VCaP (cell line): Measurements from ENCODE around the gene TCN2.

ENCODE experiments used
- H3K27ac ChIP-seq: fragments of 450-650 bp; 2 replicates; pipeline ENCODE4 v1.5.1; 2017
- TF ChIP-seq, protein P1 (sequence below): fragments of 450-650 bp; conservative IDR thresholded peaks from 2 replicates; pipeline ENCODE4 v1.5.1; 2017; ENCODE audit warnings: mild to moderate bottlenecking, moderate library complexity

The TCN2 gene

DNA sequence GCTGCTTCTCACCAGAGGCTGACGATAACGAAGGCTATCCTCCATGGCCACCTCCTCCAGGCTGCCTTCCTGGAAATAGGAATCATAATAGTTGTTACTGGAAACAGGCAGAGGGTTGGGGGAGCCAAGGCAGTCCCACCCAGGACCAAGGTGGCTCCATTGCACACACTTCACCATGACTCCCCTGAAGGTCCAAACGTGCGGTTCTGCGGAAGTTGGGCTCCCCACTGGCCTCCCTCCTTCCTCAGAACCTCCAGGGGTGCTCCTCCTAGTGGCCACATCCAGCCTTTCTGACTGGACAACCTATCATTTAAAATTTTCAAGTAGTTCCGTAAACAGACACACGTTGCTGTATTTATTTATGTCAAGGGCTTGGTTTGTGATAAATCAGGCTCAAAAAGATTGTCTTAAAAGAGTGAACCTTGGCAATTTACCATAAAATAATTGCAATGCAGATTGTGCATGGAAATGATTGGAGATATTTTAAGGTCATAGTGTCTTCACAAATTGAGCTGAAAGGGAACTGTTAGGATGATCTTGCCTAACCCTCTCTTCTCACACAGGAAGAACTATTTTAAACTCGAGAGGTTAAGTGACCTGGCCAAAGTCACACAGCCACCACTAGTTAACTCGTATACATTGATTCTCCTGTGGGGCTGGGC lies 1.4 kb upstream of the TCN2 start:
- peak overlapping the region; percentile 72; the same call in 1 of the 2 replicates for H3K27ac ChIP-seq
- TF ChIP-seq, protein P1, sequence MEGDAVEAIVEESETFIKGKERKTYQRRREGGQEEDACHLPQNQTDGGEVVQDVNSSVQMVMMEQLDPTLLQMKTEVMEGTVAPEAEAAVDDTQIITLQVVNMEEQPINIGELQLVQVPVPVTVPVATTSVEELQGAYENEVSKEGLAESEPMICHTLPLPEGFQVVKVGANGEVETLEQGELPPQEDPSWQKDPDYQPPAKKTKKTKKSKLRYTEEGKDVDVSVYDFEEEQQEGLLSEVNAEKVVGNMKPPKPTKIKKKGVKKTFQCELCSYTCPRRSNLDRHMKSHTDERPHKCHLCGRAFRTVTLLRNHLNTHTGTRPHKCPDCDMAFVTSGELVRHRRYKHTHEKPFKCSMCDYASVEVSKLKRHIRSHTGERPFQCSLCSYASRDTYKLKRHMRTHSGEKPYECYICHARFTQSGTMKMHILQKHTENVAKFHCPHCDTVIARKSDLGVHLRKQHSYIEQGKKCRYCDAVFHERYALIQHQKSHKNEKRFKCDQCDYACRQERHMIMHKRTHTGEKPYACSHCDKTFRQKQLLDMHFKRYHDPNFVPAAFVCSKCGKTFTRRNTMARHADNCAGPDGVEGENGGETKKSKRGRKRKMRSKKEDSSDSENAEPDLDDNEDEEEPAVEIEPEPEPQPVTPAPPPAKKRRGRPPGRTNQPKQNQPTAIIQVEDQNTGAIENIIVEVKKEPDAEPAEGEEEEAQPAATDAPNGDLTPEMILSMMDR: peak; percentile 81

DNA sequence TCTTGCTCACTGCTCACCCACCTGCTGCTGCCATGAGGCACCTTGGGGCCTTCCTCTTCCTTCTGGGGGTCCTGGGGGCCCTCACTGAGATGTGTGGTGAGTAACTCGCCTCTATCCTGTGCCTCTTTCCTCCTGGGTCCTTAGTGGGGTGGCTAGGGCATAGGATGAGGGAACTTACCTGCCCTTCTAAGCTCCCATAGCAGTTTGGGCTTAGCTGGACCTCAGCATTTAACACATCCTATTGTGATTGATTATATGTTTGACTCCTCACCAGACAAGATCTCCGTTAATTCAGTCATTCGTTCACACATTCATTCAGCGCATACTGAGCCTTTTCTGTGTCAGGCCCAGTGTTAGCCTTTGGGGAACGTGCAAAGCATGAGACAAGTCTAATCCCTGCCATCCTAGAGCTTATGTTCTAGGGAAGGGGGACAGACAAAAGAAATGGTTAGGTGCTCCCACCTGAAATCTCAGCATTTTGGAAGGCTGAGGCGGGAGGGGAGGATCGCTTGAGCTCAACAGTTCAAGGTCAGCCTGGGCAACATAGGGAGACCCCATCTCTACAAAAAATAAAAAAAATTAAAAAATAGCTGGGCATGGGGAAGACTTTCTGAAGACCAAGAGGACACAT lies 441 bp downstream of the TCN2 start:
- TF ChIP-seq, protein P1: no peak
- peak overlapping the region; percentile 72 for H3K27ac ChIP-seq

DNA sequence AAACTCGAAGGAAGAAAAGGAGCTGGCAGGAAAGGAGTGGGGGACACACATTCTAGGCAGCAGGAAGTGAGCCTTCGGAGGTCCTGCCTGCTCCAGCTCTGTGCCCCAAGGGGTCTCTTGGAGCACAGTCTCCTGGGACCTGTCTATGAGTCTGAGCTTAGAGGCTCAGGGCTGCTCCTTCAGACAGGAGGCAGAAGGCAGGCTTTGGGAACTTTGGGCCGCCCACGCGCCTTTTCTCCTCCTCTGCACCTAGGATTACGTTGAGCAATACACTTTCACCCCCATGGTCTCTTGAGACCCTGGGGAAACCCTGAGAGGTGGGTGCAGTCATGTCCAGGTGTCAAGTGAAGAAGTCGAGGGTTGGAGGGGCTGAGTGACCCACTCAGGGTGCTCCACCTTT lies 965 bp downstream of the TCN2 start:
- no peak overlapping the region for H3K27ac ChIP-seq
- TF ChIP-seq, protein P1: no peak

DNA sequence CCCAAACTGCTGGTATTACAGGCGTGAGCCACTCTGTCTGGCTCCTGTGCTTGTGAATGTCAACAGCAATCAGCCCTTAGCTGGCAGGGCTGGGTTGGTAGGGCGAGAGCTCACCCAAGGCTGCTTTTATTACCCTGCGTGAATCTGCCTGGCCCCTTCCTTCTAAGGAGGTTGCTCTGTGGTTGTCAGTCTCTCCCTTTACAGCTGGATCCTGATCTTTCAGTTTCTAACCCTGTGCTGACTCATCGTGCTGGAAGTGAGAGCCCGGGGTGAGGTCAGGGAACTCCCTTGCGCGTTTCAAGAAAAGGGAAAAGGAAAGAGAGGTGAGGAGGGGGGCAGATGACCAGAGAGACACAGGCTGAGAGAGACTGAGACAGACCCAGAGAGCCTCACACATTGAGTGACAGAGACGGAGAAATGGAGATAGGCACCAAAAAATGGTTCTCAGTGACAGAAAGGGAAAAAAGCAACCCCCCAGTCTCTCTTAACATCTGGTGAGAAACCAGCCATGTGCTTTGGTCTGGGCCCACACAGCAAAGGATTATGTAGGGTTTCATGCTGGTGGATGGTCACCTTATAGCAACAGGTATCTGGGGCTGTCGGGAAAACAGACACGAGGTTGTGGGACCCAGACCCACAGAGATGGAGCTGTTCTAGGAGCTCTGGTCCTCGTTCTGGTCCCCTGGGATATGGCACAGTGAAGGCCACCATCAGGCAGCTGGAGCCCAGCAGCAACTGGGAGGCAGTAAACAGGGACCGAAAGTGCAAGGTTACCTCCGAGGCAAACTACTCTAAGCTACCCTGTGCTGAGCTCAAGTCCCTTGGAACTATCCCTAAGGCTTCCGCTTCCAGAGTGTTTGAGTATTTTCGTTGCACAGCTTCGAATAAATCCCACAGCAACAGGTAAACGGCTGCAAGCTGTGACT lies 2.5 kb downstream of the TCN2 start:
- no peak overlapping the region for H3K27ac ChIP-seq
- TF ChIP-seq, protein P1: no peak

DNA sequence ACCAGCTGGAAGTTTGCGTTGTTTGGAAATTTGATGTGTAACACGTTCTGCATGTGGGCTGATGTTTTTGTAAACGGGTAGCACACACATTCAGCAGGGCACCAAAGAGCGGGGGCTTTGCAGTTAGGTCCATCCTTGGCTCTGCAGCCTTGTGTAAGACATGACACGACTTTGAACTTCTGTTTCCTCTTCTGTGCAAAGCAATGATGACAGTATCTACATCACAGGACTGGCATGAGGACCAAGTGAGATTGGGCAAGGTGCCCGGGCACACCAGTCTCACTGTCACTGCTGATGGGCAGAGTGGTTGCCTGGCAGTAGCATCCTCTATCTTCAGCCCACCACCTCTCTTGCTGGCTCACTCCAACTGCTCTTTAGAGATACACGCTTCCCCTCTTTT lies 3.3 kb downstream of the TCN2 start:
- TF ChIP-seq, protein P1: no peak
- no peak overlapping the region for H3K27ac ChIP-seq

DNA sequence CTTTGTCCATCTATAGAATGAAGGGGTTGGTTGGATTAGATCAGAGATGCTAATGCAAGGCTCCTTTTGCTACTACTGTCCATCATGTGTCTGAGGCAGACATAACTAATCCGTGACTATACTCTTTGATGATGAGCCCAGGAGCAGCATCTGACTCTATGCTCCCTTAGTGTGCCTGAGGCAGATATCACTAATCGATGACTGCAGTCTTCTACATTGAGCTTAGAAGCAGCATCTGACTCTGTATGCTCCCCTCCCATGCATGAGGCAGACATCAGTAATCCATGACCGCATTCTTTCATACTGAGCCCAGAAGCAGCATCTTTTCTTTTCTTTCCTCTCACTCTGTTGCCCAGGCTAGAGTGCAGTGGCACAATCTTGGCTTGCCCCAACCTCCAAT lies 4.2 kb downstream of the TCN2 start:
- TF ChIP-seq, protein P1: no peak
- H3K27ac ChIP-seq: no peak overlapping the region

DNA sequence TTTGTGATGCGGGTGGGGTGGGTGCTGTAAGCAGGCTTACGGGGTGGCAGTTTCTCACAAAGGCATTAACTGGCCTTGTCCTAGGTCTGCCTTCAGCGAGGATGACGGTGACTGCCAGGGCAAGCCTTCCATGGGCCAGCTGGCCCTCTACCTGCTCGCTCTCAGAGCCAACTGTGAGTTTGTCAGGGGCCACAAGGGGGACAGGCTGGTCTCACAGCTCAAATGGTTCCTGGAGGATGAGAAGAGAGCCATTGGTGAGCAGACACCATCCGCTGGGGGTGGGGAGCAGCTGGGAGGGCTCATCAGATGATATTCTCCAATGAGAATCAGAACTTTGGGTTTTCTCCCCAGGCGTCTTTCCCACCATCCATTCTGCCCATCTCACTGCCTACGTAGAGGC lies 5.8 kb downstream of the TCN2 start:
- H3K27ac ChIP-seq: no peak overlapping the region
- TF ChIP-seq, protein P1: no peak
